H7 (cell line): ENCODE measurements around the gene MYOZ2. TPM values are rescaled to one million over a fixed set of nuclear protein-coding genes. Genes with fewer than 3 reads are reported as not detected.

Experiments used
- DNase-seq: peaks from one replicate; pipeline ENCODE4 v3.0.0; 2012
- H3K27me3 ChIP-seq: 2 replicates; pipeline ENCODE4 v1.6.0; 2011; ENCODE audit warnings: mild to moderate bottlenecking, low read length; ENCODE audit not compliant: control insufficient read depth, insufficient read depth
- H3K36me3 ChIP-seq: replicated peaks from 2 replicates; pipeline ENCODE4 v1.5.1; 2011; ENCODE audit warnings: low read length; ENCODE audit not compliant: control insufficient read depth, insufficient read depth
- H3K4me3 ChIP-seq: 2 replicates; pipeline ENCODE4 v1.5.1; 2011; ENCODE audit warnings: low read depth, mild to moderate bottlenecking, control low read depth, low read length, moderate library complexity; ENCODE audit not compliant: insufficient read depth
- total RNA-seq: library from RNA; depleted of rRNA; stranded (reverse); fragments of >200 nt; shearing (Covaris generic); gene quantifications from 2 replicates; pipeline ENCODE4 v1.2.3, GENCODE V29; 2014; rRNA removed

The MYOZ2 gene
- total RNA-seq, result not detected in 2 replicates

GRCh38 chr4:119135721-119136121 lies at the start of gene MYOZ2:
Gene MYOZ2, plus strand, starts transcription at chr4:119135832. Its CDS starts 694 bp downstream, at chr4:119136526.
- Histone ChIP-seq H3K27me3 (no peaks in the 10 kb centered on the region), H3K4me3 (no peak within 1 kb of the TSS), H3K36me3 (no peaks in the 10 kb centered on the region)
- no peak for DNase-seq

- Histone ChIP-seq H3K36me3 (no peaks in the 10 kb centered on the region), H3K4me3 (no peak overlapping the region), H3K27me3 (no peaks in the 10 kb centered on the region)
- no peak for DNase-seq
Measured at GRCh38 chr4:119087121-119087520, 48.5 kb upstream of the MYOZ2 start.

- H3K27me3 ChIP-seq, result no peaks in the 10 kb centered on the region
- DNase-seq, result no peak
- H3K36me3 ChIP-seq, result no peaks in the 10 kb centered on the region
- H3K4me3 ChIP-seq, result no peak overlapping the region
Measured at GRCh38 chr4:119087656-119088055, 48.0 kb upstream of the MYOZ2 start.

GRCh38 chr4:119093042-119093827 lies 42.4 kb upstream of the MYOZ2 start:
- no peak for DNase-seq
- Histone ChIP-seq H3K36me3 (no peaks in the 10 kb centered on the region), H3K4me3 (no peak overlapping the region), H3K27me3 (no peaks in the 10 kb centered on the region)

- H3K36me3 ChIP-seq, result no peaks in the 10 kb centered on the region
- no peak overlapping the region for H3K4me3 ChIP-seq
- no peak for DNase-seq
- no peaks in the 10 kb centered on the region for H3K27me3 ChIP-seq
Measured at GRCh38 chr4:119097282-119097900, 38.2 kb upstream of the MYOZ2 start.

- H3K27me3 ChIP-seq, result no peaks in the 10 kb centered on the region
- no peaks in the 10 kb centered on the region for H3K36me3 ChIP-seq
- no peak for DNase-seq
- no peak overlapping the region for H3K4me3 ChIP-seq
Measured at GRCh38 chr4:119098306-119098705, 37.3 kb upstream of the MYOZ2 start.

- no peaks in the 10 kb centered on the region for H3K36me3 ChIP-seq
- no peak for DNase-seq
- H3K27me3 ChIP-seq, result no peaks in the 10 kb centered on the region
- H3K4me3 ChIP-seq, result no peak overlapping the region
Measured at GRCh38 chr4:119099227-119099810, 36.3 kb upstream of the MYOZ2 start.

GRCh38 chr4:119100655-119101054 lies 35.0 kb upstream of the MYOZ2 start:
- DNase-seq, result no peak

GRCh38 chr4:119103263-119103662 lies 32.4 kb upstream of the MYOZ2 start:
- Histone ChIP-seq H3K27me3 (no peaks in the 10 kb centered on the region), H3K36me3 (no peaks in the 10 kb centered on the region), H3K4me3 (no peak overlapping the region)
- DNase-seq, result no peak

More at GRCh38 chr4:119100655-119101054, 35.0 kb upstream of the MYOZ2 start:
- H3K36me3 ChIP-seq, result no peaks in the 10 kb centered on the region
- no peaks in the 10 kb centered on the region for H3K27me3 ChIP-seq
- H3K4me3 ChIP-seq, result no peak overlapping the region

GRCh38 chr4:119104644-119105273 lies 30.9 kb upstream of the MYOZ2 start:
- DNase-seq, result no peak
- H3K4me3 ChIP-seq, result no peak overlapping the region
- no peaks in the 10 kb centered on the region for H3K27me3 ChIP-seq
- H3K36me3 ChIP-seq, result no peaks in the 10 kb centered on the region

- H3K36me3 ChIP-seq, result no peaks in the 10 kb centered on the region
- no peak for DNase-seq
- no peaks in the 10 kb centered on the region for H3K27me3 ChIP-seq
- H3K4me3 ChIP-seq, result no peak overlapping the region
Measured at GRCh38 chr4:119105605-119106004, 30.0 kb upstream of the MYOZ2 start.

GRCh38 chr4:119106036-119107000 lies 29.3 kb upstream of the MYOZ2 start:
- no peak for DNase-seq
- H3K27me3 ChIP-seq, result no peaks in the 10 kb centered on the region
- no peak overlapping the region for H3K4me3 ChIP-seq
- H3K36me3 ChIP-seq, result no peaks in the 10 kb centered on the region

- DNase-seq, result no peak
- Histone ChIP-seq H3K4me3 (no peak overlapping the region), H3K36me3 (no peaks in the 10 kb centered on the region), H3K27me3 (no peaks in the 10 kb centered on the region)
Measured at GRCh38 chr4:119110121-119110520, 25.5 kb upstream of the MYOZ2 start.

- no peaks in the 10 kb centered on the region for H3K27me3 ChIP-seq
- DNase-seq, result no peak
Measured at GRCh38 chr4:119111296-119111695, 24.3 kb upstream of the MYOZ2 start.

More at GRCh38 chr4:119111296-119111695, 24.3 kb upstream of the MYOZ2 start:
- H3K36me3 ChIP-seq, result no peaks in the 10 kb centered on the region
- no peak overlapping the region for H3K4me3 ChIP-seq
